Retinal pigment epithelial cell (primary cell): ENCODE results near the gene NUDT14.

Experiments
- DNase-seq: peaks from one replicate; pipeline ENCODE4 v3.0.0-alpha.2; 2010; ENCODE audit warnings: low read depth
- H3K4me3 ChIP-seq: 2 replicates; pipeline ENCODE4 v1.5.1; 2011; ENCODE audit warnings: mild to moderate bottlenecking, low read length, control low read depth, moderate library complexity
- CTCF ChIP-seq: conservative IDR thresholded peaks from 2 replicates; pipeline ENCODE4 v1.5.1; 2011; ENCODE audit warnings: low read depth, low read length, control low read depth, inconsistent platforms

NUDT14 gene

GRCh38 chr14:105218611-105219010 is 37.5 kb upstream of the NUDT14 start:
- no peak for DNase-seq
- no peak for TF ChIP-seq CTCF
- H3K4me3 ChIP-seq, result no peak overlapping the region

- TF ChIP-seq CTCF, result no peak
- H3K4me3 ChIP-seq, result no peak overlapping the region
- DNase-seq, result no peak
Measured at GRCh38 chr14:105217774-105218173, 36.7 kb upstream of the NUDT14 start.

GRCh38 chr14:105216490-105217247 is 35.6 kb upstream of the NUDT14 start:
- no peak overlapping the region for H3K4me3 ChIP-seq
- DNase-seq, result no peak
- no peak for TF ChIP-seq CTCF

- TF ChIP-seq CTCF, result no peak
- no peak overlapping the region for H3K4me3 ChIP-seq
- no peak for DNase-seq
Measured at GRCh38 chr14:105215602-105216001, 34.5 kb upstream of the NUDT14 start.

GRCh38 chr14:105214324-105214915 is 33.3 kb upstream of the NUDT14 start:
- TF ChIP-seq CTCF, result no peak
- DNase-seq, result no peak
- no peak overlapping the region for H3K4me3 ChIP-seq

- TF ChIP-seq CTCF, result no peak
- no peak for DNase-seq
- H3K4me3 ChIP-seq, result no peak overlapping the region
Measured at GRCh38 chr14:105213361-105213760, 32.2 kb upstream of the NUDT14 start.

GRCh38 chr14:105212541-105213300 is 31.6 kb upstream of the NUDT14 start:
- no peak for TF ChIP-seq CTCF
- no peak overlapping the region for H3K4me3 ChIP-seq
- DNase-seq, result no peak
